Left hindlimb (tissue), 1 donor: Measurements from ENCODE around the gene MMGT1.
A peak's percentile ranks its signal among the peaks of the same experiment; 100 is the strongest.

ENCODE experiments used
- DNase-seq: peaks from one replicate; pipeline ENCODE4 v3.0.0-alpha.2; 2018

Gene MMGT1

DNA sequence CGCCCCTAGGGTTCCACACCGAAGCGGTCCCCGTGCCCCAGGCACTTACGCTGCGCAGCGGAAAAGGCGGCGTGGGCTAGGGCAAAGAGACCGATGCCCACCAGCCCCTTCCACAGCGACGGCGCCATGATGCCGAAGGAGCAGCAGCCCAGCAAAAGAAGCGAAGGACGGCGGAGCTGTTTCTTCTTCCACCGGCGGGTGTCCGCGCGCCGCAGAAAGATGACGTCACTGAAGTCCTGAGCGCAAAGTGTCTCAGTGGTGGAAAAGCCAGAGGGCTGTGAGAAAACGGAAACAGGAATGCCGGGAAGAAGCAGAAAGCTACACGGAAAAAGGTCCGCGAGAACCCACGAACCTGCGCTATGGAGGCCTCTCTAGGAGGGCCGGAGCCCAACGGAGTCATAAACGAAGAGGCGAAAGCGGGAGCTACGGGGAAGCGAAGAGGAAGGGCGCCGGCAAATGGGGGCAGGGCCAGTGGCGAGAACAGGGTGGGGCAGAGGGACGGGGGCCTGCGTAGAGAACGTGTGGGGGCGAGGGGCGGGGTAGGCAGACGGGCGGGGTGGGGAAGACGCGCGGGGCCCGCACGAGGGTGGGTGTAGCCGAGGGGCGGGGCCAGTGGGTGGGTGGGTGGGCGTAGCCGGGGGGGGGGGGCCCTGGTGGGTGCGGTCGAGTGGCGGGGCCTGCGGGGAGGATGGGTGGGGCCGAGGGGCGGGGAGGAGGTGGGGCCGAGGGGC lies at the start of gene MMGT1:
Gene MMGT1 (minus strand): TSS at position 441 of the 731 bp plus-strand sequence. CDS start 313 bp downstream, at position 128.
- peak; percentile 92 for DNase-seq

DNA sequence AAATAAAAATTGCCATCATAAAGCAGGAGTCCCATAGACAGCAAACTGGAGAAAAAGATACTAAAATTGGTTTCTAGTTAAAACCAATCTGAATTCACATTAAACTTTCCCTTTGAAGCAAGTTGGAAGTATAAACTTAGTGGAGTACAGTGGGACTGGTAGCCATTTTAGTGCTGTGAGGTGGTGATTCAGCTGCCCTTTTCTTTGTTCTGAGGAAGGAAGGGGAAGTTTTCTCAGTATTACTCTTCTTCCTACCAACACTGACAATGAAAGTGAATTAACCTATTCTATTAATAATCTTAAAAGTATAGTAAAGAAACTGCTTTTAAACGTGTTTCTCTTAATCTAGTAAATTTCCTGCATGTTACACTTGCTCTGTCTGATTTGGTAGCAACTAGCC lies 48.1 kb upstream of the MMGT1 start:
- no peak for DNase-seq

DNA sequence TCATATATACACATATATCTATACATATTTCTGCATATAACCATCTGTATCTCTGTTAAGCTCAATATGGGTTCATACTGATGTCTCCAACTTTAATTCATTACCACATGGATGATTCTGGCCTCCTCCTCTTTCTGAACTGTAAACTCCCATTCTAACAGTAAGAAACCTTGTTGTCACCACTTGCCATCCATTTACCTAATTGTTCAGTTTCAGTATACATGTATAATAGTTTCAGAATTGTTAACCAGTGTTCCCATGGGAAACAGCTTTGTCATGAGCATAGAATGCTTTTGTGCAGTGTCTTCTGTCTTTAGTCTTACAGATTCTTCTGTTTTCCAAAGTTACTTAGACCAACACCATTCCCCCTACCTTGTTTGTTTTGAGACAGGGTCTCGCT lies 47.4 kb upstream of the MMGT1 start:
- no peak for DNase-seq

DNA sequence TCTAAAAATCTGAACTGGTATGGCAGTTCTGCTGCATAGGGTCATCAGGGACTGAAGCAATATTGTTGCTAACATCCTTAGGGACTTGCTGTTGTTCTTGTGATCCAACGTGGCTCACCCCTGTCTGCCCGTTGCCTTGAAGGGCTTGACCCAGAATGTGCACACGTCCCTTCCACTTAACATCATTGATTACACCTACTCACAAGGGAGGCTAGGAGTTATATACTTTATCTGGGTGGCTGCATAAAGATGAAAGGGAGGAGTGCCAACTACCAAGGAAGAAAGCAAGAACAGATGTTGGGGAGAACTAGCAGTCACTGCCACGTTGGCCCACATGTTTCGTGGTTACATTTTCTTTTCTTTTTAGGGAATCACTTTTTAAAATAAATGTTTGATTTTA lies 45.4 kb upstream of the MMGT1 start:
- DNase-seq, result no peak

DNA sequence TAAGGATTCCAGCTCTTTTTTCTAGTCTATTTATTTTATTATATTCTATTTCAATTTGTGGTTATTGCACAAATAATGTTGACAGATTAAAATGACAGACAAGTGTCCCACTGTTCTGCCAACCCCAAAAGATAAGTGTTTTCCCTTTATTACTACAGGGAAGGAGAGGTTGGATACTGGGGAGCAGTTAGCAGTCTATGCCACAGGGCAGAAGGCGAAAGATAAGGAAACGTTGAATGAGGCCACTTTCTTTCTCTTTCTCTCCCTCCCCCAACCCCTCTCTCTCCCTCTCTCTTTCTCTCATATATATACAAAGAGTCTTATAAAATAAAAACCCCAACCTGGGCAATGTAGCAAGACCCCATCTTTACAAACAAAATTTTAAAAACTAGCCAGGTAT lies 43.1 kb upstream of the MMGT1 start:
- no peak for DNase-seq

DNA sequence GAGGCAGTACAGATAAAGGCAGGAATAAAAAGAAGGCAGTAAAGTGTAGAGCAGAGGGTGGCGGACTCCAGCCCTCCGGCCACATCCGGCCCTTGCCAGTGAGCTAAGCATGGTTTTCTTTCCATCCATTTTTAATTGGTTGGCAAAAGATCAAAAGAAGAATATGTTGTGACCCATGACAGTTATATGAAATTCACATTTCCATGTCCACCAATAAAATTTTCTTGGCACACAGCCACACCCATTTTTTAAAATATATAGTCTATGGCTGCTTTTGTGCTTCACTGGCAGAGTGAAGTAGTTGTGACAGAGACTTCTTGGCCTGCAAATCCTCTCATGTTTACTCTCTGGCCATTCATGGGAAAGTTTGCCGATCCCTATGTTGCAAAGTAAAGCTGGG lies 41.2 kb upstream of the MMGT1 start:
- DNase-seq, result no peak

DNA sequence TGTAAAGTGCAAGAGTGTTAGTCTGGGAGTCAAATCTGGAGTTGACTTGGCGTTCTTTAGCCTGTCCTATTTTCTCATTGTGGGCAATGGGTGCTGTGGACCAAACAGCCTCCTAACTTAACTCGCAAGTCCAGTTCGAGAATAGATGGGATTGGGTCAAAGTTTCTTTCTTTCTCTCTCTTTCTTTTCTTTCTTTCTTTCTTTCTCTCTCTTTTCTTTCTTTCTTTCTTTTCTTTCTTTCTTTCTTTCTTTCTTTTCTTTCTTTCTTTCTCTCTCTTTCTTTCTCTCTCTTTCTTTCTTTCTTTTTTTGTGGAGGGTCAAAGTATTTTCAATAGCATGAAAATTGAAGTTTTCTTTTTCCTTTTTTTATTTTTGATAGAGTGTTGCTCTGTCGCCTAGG lies 14.5 kb upstream of the MMGT1 start:
- no peak for DNase-seq

DNA sequence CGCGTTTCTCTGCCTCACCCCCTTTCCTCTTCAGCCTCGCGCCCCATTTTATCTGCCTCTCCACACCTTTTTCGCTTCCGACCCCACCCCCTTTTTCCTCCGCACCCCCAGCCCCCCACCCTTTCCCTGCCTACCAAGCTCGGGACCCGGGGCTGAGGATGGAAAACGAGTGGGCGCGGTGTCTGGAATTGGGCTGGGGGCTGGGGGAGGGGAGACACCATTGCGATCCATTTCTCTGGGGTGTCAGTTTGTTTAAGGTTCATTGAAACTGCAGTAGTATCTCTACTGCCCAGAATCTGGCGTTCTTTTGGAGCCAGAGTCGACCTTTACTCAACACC lies 12.2 kb upstream of the MMGT1 start:
- no peak for DNase-seq

DNA sequence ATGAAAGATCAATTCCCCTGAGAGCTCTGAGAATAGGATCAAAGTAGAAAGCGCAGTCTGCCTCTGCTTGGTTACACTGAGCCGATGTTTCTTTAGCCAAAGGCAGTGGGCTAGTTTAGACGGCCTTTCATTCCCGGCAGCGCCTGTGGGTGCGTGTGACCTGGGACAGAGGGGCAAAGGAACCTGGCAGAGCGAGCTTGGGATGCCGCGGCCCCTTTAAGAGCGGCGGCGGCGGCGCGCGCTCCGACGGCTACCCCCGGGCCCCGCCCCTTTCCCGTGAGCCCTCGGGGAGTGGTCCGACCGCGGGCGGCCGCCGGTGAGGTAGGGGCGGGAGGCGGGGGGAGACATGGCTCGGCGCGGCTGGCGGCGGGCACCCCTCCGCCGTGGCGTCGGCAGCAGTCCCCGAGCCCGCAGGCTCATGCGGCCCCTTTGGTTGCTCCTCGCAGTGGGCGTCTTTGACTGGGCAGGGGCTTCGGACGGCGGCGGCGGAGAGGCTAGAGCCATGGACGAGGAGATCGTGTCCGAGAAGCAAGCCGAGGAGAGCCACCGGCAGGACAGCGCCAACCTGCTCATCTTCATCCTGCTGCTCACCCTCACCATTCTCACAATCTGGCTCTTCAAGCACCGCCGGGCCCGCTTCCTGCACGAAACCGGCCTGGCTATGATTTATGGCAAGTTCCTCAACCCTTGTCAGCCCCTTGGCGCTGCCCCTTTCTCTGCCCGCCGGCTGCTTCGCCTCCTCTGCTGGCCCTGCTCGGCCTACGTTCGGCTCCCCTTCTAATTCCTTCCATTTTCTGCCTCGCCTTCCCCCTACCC lies 11.6 kb upstream of the MMGT1 start, which contains the start of gene SLC9A6:
Gene SLC9A6 (plus strand): TSS at position 279 of the 816 bp plus-strand sequence. CDS start 224 bp downstream, at position 503.
- peak; percentile 79 for DNase-seq

DNA sequence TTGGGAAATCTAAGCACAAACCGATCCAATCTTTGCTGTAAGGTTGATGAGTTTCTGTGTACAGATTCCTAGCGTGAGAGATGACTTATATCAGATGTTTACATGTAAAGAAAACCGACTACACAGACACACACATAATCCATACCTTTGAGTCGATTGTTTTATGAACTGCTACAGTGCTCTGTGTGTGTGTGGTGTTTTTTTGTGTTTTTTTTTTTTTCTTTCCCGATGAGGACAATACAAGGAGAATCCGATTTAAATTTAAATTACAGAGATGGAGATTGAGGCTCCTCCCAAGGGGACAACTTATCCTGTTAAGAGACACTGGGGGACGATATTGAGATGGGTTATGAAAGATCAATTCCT lies 11.0 kb upstream of the MMGT1 start:
- DNase-seq, result no peak

DNA sequence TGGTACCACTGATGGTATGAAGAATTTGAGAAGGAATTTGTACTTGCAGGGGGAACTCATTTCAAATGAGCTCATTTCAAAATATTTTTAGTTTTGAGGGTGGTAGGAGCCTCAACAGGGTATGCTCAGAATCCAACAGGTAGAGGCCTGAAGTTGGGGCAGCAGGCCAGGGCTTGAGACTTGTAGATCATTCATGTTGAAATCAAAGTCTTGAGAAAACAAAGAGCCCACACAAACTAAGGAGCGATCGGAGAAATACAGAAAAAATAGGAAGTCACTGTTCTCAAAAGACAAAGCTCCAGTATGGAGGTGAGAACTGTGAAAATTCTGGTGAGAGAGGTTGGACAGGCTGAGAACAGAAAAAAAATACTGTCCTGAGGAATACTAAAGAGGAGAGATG lies 10.5 kb upstream of the MMGT1 start:
- DNase-seq, result no peak

DNA sequence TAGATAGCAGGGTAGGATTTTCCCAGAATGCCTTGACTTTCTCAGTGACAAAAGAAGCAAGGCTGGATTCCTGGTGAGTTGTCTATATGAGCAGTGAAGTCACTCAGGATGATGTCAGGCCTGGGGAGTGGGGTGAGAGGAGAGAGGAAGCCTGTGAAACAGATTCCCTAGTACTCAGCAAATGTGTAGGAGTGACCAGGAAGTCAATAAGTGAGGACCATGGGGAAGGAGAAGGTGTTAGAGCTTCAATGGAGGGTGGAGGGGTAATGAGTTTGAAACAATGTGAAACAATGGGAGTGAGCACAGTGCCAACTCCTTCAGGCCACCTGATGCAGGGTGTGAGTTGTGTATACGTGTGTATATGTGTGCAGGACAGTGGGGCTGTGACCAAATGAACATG lies 9.1 kb upstream of the MMGT1 start:
- no peak for DNase-seq

DNA sequence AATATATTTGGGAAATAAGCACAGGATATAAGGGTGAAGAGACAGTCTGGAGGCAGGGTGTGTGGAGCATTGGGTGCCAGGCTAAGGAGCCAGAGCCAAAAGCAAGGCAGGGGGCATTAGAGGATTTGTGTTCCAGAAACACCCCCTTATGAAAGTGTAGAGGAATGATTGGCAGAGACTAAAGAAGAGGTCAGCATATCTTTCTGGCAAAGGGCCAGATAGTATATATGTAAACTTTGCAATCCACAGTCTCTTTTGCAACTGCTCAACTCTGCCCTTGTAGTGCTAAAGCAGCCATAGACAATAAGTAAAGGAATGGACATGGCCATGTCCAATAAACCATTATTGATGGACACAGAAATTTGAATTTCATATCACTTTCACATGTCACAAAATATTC lies 7.9 kb upstream of the MMGT1 start:
- DNase-seq, result no peak

DNA sequence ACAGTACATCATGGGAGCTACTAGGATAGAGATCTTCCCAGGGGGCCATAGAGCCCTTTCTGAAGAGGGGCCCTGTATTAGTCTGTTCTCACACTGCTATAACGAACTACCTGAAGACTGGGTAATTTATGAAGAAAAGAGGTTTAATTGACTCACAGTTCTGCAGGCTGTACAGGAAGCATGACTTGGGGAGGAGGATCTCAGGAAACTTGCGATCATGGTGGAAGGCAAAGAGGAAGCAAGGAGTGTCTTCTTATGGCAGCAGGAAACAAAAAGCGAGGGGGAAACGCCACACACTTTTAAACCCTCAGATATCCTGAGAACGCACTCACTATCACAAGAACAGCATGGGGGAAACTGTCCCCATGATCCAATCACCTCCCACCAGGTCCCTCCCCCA lies 7.2 kb upstream of the MMGT1 start:
- DNase-seq, result no peak

DNA sequence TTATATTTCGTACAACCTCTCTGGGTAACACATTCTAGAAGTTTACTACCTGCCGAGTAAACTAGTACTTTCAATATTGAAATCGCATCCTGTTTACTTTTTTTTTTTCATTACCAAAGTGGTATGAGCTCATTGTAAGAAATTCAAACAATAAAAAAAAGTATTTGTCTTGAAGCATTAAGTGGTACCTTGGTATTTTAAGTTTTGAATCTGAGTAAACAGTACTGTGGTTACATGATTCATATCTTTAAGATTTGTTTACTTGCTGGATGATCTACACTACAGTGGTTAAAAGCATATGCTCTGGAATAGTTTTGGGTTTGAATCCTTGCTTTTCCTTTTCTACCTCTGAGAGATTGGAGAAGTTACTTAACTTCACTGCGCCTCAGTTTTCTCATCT lies 3.8 kb upstream of the MMGT1 start:
- no peak for DNase-seq

DNA sequence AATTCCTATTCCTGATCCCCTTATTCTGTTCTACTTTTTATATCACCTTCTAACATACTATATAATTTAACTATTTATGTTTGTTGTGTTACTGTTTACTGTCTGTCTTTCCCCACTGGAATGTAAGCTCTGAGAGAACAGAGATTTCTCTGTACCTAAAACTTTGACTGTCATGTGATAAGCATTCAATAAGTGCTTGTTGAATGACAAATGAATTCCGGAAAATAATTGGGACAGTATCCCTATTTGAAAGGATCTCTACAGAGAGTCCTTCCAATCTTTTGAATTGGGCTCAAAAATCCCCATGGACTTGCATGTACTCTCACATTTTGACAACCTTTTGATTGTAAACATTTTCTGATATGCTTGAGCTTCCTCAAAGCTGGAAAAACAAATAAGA lies 1.6 kb upstream of the MMGT1 start:
- DNase-seq, result no peak

DNA sequence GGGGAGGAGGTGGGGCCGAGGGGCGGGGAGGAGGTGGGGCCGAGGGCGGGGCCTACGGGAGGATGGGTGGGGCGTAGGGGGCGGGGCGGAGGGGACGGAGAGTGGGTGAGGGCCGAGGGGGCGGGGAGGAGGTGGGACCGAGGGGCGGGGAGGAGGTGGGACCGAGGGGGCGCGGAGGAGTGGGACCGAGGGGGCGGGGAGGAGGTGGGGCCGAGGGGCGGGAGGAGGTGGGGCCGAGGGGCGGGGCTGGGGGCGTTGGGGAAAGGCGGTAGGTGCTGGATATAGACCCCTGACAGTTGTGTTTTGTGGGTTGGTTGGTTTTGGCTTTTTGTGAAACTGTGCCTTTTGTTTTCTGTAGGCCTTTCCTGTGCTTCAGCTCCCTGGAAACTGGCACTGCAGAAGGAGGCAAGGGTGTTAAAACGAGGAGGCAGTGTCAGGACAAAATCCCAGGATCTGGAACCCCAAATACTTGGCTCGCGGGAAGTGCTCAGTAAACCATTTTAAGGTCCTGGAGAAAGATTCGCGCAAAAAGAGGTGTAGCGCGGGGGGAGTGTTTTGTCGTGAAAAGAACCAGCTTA lies 580 bp upstream of the MMGT1 start:
- no peak for DNase-seq

DNA sequence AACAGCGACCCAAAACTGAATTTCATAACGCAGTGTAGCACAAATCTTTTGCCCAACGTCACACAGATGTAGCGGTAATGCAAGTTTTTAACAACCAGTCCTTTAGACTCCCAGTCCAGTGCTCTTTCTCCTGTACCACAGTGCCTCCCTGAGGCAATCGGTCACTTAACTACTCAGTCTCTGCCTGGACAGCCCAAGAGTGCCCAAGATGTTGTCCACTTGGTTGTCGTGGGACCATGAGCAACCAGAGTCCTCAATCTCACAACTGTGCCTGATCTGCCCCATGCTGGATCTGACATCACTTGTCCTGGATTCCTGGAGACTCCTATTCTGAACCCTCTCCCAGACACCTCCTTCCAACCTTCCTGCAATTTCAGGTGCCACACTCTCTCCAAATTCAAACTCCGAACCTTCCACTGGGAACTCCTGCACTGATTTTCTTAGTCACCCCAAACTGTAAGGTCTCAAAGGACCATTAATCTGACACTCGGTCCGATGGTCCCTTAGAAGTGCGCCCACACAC lies 702 bp downstream of the MMGT1 start:
- DNase-seq, result peak; percentile 31

DNA sequence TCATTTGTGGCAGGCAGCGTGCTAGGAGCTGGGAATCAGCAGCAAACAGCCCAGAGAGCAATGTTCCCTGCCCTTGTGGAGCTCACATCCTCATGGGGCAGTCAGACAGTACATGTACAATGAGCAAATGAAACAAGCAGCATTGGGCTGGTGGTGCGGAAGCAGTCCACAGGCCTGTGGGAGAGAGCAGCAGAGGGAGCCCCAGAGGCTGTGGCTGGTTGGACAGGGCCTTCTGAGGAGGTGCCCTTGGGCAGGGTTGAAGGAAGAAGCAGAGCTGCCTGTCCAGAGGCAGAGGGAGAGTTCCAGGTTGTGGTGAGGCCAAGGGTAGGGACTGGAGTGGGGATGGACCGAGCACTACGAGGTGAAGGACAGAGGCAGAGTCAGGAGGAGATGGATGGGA lies 22.5 kb downstream of the MMGT1 start:
- DNase-seq, result no peak

DNA sequence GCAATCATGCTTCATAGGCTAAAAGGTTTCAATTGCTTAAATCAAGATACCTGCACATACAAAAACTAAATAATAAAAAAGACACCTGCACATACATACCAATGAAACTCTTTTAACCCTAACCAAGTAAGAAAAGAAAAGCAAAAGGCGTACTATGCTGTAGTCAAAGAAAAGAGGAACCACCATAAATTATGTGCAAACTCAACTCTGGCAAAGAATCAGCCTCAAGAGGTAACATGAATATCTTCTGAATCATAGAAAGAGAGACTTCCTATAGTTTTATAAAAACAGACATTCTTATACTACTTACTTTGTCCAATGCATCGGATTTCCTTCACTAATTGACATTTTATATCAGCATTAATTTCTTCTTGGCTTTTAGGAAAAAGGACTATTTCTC lies 29.3 kb downstream of the MMGT1 start:
- DNase-seq, result no peak

DNA sequence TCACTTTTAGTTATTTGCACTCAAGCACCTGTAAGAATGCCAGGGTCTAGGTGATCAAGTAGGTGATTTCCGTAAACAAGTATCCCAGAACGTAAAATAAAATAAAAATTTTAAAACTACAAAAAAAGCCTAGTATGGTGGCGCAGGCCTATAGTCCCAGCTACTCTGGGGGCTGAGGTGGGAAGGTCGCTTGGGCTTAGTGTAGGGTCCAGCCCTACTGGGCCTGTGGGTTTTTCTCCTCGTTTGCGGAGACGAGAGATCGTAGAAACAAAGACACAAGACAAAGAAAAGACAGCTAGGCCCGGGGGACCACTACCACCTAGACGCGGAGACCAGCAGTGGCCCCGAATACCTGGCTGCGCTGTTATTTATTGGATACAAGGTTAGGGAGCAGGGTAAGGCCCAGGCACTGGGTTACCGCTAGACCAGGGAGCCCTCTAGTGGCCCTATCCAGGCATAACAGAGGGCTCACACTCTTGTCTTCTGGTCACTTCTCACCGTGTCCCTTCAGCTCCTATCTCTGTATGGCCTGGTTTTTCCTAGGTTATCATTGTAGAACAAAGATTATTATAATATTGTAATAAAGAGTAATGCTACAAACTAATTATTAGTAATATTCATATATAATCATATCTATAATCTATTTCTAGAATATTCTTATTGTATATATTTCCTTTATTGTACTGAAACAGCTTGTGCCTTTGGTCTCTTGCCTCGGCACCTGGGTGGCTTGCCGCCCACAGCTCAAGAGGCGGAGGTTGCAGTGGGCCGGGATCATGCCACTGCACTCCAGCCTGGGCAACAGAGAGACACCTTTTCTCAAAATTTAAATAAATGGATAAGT lies 41.9 kb downstream of the MMGT1 start:
- peak; percentile 26 for DNase-seq

DNA sequence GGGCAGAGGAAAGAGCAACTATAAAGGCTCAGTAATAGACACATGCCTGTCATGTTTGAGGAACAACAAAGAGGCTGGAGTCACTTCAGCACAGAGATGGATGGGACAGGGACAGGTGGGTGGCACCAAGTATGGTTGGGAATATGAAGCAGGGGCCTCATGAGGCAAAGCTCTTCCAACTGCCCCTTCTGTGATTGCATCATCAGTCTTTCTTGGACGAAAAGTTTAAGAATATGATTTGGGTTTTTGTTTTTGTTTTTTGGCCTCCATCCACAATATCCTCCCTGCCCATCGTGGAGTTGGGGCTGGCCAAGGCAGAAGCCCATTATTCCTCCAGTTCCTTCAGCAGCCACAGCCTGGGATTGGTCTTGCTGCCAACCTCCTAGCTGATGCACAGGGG lies 45.9 kb downstream of the MMGT1 start:
- DNase-seq, result no peak

DNA sequence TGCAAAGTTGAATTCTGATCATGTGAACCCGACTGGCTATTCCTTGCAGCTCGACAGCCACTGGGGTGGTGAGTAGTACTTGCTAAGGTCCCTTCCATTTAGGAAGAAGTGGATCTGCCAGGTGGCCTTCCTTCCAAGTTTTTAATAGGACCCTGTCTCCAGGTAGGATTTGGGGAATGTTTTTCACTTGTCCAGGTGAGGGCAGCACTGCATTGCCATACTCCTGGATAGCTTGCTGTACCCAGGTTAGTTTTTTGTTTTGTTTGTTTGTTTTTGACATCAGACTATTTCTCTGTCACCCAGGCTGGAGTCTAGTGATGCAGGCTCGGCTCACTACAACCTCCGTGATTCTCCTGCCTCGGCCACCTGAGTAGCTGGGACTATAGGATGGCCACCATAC lies 50.4 kb downstream of the MMGT1 start:
- no peak for DNase-seq
